GM15510 (cell line): Measurements from ENCODE around the gene EMSY.

ENCODE experiments used
- POLR2A ChIP-seq: IDR thresholded peaks from 3 replicates; pipeline ENCODE4 v1.6.1; 2011; ENCODE audit warnings: borderline replicate concordance; ENCODE audit not compliant: insufficient read length; ENCODE audit errors: extremely low read depth

The EMSY gene

DNA sequence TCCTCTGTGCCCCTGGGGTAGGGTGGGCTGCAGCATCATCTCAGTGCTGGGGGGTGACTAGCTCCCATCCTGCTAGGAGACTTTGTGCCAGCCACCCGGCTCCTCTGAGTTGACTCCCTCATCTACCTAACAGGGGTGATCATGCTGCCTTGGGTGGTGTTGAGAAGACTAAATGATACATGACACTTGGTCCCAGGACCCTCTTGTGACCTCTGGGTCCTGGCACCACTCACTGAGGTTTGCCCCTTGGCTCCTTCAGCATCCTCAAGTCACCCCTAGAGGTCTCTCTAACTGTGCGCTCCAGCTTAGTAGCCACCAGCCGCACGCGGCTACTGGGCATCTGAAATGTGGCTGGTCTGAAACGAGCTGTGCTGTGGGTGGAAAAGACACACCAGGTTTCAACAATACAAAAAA lies 153.6 kb downstream of the EMSY start:
- TF ChIP-seq POLR2A, result no peak

DNA sequence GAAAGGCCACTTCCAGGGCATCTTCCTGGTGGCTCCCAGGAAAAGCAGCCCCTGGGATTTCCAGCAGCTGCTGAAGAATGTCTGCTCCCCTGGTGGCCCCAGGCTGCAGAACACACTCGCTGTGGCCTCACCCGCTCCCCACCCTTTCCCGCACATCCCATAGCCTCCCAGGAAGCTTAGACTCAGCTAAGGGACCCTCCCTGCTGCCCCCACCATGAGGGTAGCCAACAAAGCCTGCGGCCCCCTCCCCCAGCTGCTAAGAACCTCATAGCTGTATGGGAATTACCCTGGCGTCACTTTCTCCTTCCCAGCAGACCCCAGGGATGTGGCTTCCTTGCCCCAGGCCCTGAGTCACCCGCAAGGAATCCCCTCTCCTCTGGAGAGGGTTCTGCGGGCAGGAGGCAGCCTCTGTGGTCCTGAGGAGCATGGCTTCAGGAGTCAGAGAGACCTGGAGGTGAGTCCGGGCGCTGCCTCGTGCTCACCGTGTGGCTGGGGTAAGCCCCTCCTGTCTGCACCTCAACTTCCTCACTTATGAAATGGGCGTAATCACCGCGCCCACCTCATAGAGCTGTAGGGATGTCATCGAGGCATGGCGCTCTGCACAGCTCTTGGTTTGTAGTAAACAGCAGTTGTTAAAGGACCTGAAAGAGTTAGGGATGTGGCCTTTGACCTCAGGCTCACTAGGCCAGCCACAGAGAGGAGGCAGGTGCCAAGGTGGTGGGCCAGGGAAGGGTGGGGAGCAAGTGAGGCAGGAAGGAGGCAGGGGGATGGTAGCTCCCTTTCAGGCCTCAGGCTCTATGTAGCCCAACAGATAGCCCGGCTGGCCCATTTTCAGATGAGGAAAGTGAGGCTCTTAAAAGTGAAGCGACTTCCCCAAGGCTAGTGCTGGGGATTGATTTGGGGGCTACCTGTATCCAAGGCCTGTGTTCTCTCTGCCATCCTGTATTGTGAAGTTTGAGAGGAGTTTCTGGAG lies 154.5 kb downstream of the EMSY start:
- TF ChIP-seq POLR2A, result no peak

DNA sequence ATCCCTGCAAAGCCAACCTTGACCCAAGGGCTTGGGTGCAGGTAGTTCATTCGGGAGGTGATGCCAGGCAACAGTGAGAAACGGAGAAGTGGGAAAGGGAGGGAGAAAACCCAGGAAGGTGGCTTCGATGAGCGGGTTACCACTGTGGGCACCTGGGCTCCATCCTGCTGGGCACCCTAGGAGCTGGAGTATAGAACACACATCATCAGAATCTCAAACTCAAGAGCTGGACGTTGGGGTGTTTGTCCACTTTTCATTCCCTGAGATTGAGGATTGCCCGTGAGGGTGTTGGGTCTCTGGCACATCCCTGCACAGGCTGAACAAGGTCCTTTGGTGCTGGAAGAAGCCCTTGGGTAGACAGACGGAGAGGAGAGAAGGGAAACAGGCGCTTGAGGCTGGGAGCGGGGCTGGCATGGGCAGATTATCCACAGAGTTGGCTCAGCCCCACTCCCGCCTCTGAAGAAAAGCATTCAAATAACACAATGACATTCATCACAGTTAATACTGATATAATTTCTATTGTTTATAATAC lies 155.4 kb downstream of the EMSY start:
- no peak for TF ChIP-seq POLR2A

DNA sequence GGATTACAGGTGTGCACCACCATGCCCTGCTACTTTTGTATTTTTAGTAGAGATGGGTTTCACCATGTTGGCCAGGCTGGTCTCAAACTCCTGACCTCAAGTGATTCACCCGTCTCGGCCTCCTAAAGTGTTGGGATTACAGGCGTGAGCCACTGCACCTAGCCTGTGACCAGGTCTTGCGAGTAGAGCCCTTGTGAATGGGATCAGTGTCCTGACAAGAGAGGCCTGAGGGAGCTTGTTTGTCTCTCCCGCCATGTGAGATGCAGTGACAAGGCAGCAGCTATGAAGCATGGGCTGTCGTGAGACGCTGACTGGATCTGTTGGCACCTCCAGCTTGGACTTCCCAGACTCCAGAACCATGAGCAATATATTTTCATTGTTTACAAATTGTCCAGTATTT lies 156.5 kb downstream of the EMSY start:
- no peak for TF ChIP-seq POLR2A

DNA sequence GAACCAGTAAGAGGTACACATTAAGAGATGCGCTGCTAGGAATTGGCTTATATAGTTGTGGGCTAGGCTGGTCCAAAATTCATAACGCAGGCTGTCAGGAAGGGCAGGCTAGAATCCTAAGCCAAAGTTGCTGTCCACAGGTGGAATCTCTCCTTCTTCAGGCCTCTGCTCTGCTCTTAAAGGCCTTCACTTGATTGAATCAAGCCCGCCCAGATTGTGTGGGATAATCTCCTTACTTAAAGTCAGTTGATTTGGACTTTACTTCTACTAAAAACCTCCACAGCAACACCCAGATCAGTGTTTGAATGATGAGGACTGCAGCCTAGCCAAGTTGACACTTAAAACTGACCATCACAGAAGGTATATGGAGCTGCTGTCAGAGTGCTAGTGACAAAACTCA lies 156.9 kb downstream of the EMSY start:
- no peak for TF ChIP-seq POLR2A

DNA sequence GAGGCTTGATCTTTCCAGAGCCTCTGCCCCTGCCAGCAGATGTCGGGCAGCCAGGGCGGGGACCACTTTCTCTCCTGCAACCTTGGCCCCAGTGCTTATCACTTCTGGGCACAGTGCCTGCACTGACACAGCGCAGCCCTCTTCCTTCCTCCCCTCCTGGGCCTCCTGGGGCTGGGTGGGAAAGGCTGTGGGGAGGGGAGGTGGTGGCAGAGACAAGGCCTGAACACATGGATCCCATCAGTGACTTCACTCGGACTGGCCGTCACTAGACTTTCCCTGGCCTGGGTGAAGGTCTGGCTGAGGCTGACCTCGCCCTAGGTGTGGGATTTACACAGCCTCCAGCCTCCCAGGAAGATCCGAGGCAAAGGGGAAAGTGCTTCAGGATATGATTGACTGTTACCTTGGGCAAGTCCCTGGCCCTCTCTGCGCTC lies 157.6 kb downstream of the EMSY start:
- no peak for TF ChIP-seq POLR2A
